GM19099 (cell line): ENCODE data around the gene ZNF835.

Experiments used
- POLR2A ChIP-seq: IDR thresholded peaks from 3 replicates; pipeline ENCODE4 v1.6.1; 2011; ENCODE audit warnings: low read depth; ENCODE audit not compliant: insufficient read length; ENCODE audit errors: extremely low read depth

The ZNF835 gene

GRCh38 chr19:56625708-56626107, 45.8 kb downstream of the ZNF835 start:
- TF ChIP-seq POLR2A: no peak

DNA sequence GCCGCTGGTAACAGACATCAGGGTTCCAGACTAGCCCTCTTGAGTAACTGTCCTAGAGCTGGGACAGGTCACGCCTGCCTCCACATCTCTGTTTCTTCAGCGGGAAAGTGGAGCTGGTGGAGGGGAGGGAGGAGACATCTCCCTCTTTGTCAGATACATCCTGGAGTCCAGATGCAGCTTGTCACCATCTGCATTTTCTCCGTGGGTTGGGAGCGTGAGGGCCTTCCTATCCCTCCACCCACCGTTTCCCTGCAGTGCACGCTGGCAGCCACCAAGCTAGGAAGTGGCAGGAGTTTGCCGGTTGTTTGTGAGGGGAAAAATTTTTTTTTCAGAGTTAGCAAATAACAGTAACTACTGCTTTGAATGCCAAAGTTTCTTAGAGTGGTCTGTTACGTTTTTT, 48.6 kb downstream of the ZNF835 start:
- TF ChIP-seq POLR2A: no peak

GRCh38 chr19:56622374-56622773, 49.2 kb downstream of the ZNF835 start:
- no peak for TF ChIP-seq POLR2A

DNA sequence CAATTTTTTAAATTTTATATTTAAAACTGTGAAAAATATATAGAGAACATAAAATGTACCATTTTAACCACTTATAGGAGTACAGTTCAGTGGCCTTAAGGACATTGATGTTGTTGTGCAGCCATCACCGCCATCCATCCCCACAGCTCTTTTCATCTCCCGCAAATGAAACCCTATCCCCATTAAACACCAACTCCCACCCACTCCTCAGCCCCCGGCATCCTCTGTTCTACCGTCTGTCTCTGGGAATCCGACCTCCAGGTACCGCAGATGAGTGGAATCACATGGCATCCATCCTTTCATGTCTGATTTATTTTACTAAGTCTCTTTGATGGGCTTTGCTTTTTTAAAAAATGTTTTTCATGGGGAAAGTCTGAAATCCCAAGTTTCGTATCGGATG, 52.4 kb downstream of the ZNF835 start:
- TF ChIP-seq POLR2A: no peak

GRCh38 chr19:56617531-56617930, 54.0 kb downstream of the ZNF835 start:
- TF ChIP-seq POLR2A: no peak

GRCh38 chr19:56613639-56614038, 57.9 kb downstream of the ZNF835 start:
- TF ChIP-seq POLR2A: no peak

DNA sequence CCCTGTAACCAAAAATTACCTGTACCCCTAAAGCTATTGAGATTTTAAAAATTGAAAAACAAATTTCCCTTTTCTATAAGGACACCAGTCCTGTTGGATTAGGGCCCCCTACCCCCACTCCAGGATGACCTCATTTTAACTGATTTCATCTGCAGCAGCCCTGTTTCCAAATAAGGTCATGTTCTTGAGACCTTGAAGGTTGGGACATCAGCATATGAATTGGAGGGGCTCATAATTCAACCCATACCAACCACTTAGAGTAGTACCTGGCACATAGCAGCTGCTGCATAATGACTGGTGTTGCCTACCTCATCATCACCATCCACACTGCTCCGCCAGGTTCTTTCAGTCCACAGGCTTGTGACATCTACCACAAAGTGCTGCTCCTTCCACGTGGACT, 58.8 kb downstream of the ZNF835 start:
- TF ChIP-seq POLR2A: no peak
